GM21737 (cell line): ENCODE results near the gene HKDC1.
"Not testable (repeated sequence)": the region's sequence is repeated elsewhere in the genome, so short reads cannot be mapped to it uniquely, and the experiment has no call there.

Experiments used
- ATAC-seq: cut with Tn5 transposase; IDR thresholded peaks from one replicate; pipeline ENCODE4 v1.9.1; 2021; ENCODE audit warnings: mild to moderate bottlenecking, moderate library complexity; ENCODE audit not compliant: unreplicated experiment

HKDC1 gene

GRCh38 chr10:69240455-69240854 lies 20.3 kb downstream of the HKDC1 start:
- ATAC-seq: no peak

- ATAC-seq: no peak
Observed at GRCh38 chr10:69241575-69241974, 21.4 kb downstream of the HKDC1 start.

- no peak for ATAC-seq
Observed at GRCh38 chr10:69242040-69242851, 22.1 kb downstream of the HKDC1 start.

GRCh38 chr10:69242852-69243212 lies 22.7 kb downstream of the HKDC1 start:
- ATAC-seq: no peak

- ATAC-seq: no peak
Observed at GRCh38 chr10:69243817-69244216, 23.7 kb downstream of the HKDC1 start.

- ATAC-seq: no peak
Observed at GRCh38 chr10:69246036-69246435, 25.9 kb downstream of the HKDC1 start.

GRCh38 chr10:69246581-69247312 lies 26.6 kb downstream of the HKDC1 start:
- ATAC-seq: no peak

GRCh38 chr10:69247313-69247710 lies 27.2 kb downstream of the HKDC1 start:
- ATAC-seq: no peak

GRCh38 chr10:69248117-69248730 lies 28.1 kb downstream of the HKDC1 start:
- no peak for ATAC-seq

GRCh38 chr10:69250041-69250440 lies 29.9 kb downstream of the HKDC1 start:
- ATAC-seq: no peak

GRCh38 chr10:69251417-69251816 lies 31.3 kb downstream of the HKDC1 start:
- ATAC-seq: not testable (repeated sequence)

GRCh38 chr10:69253171-69253570 lies 33.0 kb downstream of the HKDC1 start:
- ATAC-seq: no peak

GRCh38 chr10:69254877-69255276 lies 34.7 kb downstream of the HKDC1 start:
- no peak for ATAC-seq

GRCh38 chr10:69259547-69260243 lies 39.6 kb downstream of the HKDC1 start:
- ATAC-seq: no peak

GRCh38 chr10:69261184-69261583 lies 41.1 kb downstream of the HKDC1 start:
- no peak for ATAC-seq

GRCh38 chr10:69262292-69262751 lies 42.2 kb downstream of the HKDC1 start:
- ATAC-seq: no peak

- ATAC-seq: no peak
Observed at GRCh38 chr10:69265521-69265920, 45.4 kb downstream of the HKDC1 start.

- no peak for ATAC-seq
Observed at GRCh38 chr10:69268761-69269416, 48.8 kb downstream of the HKDC1 start.

GRCh38 chr10:69269761-69270160 lies 49.6 kb downstream of the HKDC1 start:
- ATAC-seq: no peak

- ATAC-seq: no peak
Observed at GRCh38 chr10:69270990-69271389, 50.9 kb downstream of the HKDC1 start.

GRCh38 chr10:69272624-69273023 lies 52.5 kb downstream of the HKDC1 start:
- no peak for ATAC-seq
